GM19395 (cell line): ENCODE results near the gene CACNA2D3.
"Not testable (repeated sequence)": the region's sequence is repeated elsewhere in the genome, so short reads cannot be mapped to it uniquely, and the experiment has no call there.

Source experiments
- ATAC-seq: cut with Tn5 transposase; IDR thresholded peaks from one replicate; pipeline ENCODE4 v1.9.1; 2021; ENCODE audit warnings: mild to moderate bottlenecking, moderate library complexity; ENCODE audit not compliant: unreplicated experiment

Gene CACNA2D3

GRCh38 chr3:54969652-54970051 is 847.3 kb downstream of the CACNA2D3 start:
- no peak for ATAC-seq

- ATAC-seq, result no peak
Measured at GRCh38 chr3:54970895-54971294, 848.5 kb downstream of the CACNA2D3 start.

- ATAC-seq, result no peak
Measured at GRCh38 chr3:54977439-54977838, 855.1 kb downstream of the CACNA2D3 start.

GRCh38 chr3:54977946-54978345 is 855.6 kb downstream of the CACNA2D3 start:
- not testable (repeated sequence) for ATAC-seq

- no peak for ATAC-seq
Measured at GRCh38 chr3:54982807-54983206, 860.5 kb downstream of the CACNA2D3 start.

GRCh38 chr3:54983266-54984099 is 861.1 kb downstream of the CACNA2D3 start:
- ATAC-seq, result no peak

- no peak for ATAC-seq
Measured at GRCh38 chr3:54985856-54986255, 863.5 kb downstream of the CACNA2D3 start.

GRCh38 chr3:54986294-54986693 is 863.9 kb downstream of the CACNA2D3 start:
- no peak for ATAC-seq

GRCh38 chr3:54987719-54988118 is 865.4 kb downstream of the CACNA2D3 start:
- ATAC-seq, result no peak

- ATAC-seq, result no peak
Measured at GRCh38 chr3:54988302-54988837, 866.0 kb downstream of the CACNA2D3 start.

GRCh38 chr3:54988838-54989630 is 866.7 kb downstream of the CACNA2D3 start:
- no peak for ATAC-seq

GRCh38 chr3:54994111-54994513 is 871.8 kb downstream of the CACNA2D3 start:
- ATAC-seq, result no peak

GRCh38 chr3:54999159-54999558 is 876.8 kb downstream of the CACNA2D3 start:
- ATAC-seq, result no peak

- no peak for ATAC-seq
Measured at GRCh38 chr3:54999811-55000210, 877.5 kb downstream of the CACNA2D3 start.

- no peak for ATAC-seq
Measured at GRCh38 chr3:55000546-55000945, 878.2 kb downstream of the CACNA2D3 start.

GRCh38 chr3:55000953-55001352 is 878.6 kb downstream of the CACNA2D3 start:
- no peak for ATAC-seq

- ATAC-seq, result no peak
Measured at GRCh38 chr3:55002416-55002930, 880.1 kb downstream of the CACNA2D3 start.

GRCh38 chr3:55006244-55006676 is 883.9 kb downstream of the CACNA2D3 start:
- no peak for ATAC-seq

GRCh38 chr3:55007971-55008370 is 885.6 kb downstream of the CACNA2D3 start:
- no peak for ATAC-seq

GRCh38 chr3:55009372-55009771 is 887.0 kb downstream of the CACNA2D3 start:
- ATAC-seq, result no peak

- ATAC-seq, result no peak
Measured at GRCh38 chr3:55012091-55012490, 889.7 kb downstream of the CACNA2D3 start.
